Measurements from ENCODE around the gene RAB42. TPM values are rescaled to one million over a fixed set of nuclear protein-coding genes. Genes with fewer than 3 reads are reported as not detected.
A peak's percentile ranks its signal among the peaks of the same experiment; 100 is the strongest.

The RAB42 gene
- total and polyA plus RNA-seq, 9 of the 15 experiments (the other 6 are each of a cell fraction or from before 2014, with no cell fraction given), result 0.07 to 0.14 (median 0.12) TPM; not detected in 6

DNA sequence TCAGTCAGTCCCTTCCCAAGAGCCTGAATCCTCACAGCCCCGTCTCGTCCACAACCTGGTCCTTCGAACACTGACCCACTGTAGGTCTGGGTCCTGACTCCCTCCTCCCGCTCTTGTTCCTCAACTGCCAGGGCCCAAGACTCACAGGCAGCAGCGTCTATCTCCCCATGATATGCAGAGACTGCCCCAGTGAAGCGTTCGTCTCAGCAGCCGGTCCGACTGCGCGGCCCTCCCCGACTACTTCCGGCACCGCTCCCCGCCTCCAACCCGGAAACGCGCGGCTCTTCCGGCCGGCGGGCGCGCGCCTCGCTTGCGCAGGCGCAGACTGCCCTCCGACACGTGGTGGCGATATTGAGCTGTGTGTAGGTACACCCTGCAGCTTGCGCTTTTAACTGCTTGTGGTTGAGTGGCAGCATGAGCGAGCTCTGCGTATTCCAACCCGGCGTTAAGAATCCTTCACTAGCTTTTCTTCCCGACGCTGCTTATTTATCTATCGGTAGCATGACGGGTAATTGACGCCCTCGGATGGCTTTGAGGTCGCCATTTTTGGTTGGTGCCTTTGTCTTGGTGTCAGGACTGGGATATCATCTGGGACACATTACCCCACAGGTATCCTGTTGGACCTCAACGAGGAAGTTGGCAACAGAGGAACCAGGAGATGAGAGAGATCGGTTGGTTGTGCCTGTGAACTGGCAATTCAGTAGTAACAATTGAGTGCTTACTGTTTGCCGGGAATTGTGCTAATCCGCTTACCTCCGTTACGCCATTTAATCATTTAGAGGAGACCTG lies 51.0 kb downstream of the RAB42 start, which contains the start of gene TAF12 (continued):
- TF ChIP-seq ILF3 (IDR thresholded peaks at IDR 0.05; ENCODE audit: borderline replicate concordance) (no peak), RBM15 (IDR thresholded peaks at IDR 0.05; ENCODE audit: insufficient read depth, low read length) (no peak), POLR2G (IDR thresholded peaks at IDR 0.05; ENCODE audit: low read depth, low read length) (peak; percentile 100), NFRKB (IDR thresholded peaks at IDR 0.05; ENCODE audit: low read depth) (peak; percentile 97), LEF1 (IDR thresholded peaks at IDR 0.05) (no peak), FOS (IDR thresholded peaks at IDR 0.05; ENCODE audit: extremely low read depth, insufficient read length) (no peak), ZFP30 (CRISPR knock-in tag; IDR thresholded peaks at IDR 0.05; ENCODE audit: borderline replicate concordance) (no peak), ZNF311 (CRISPR knock-in tag; IDR thresholded peaks at IDR 0.05) (no peak), RBM34 (IDR thresholded peaks at IDR 0.05; ENCODE audit: borderline replicate concordance, insufficient read depth, low read length) (no peak), MCM3 (IDR thresholded peaks at IDR 0.05) (no peak), SPI1 (IDR thresholded peaks at IDR 0.05; ENCODE audit: borderline replicate concordance, low read depth, low read length) (no peak), ZC3H8 (IDR thresholded peaks at IDR 0.05) (peak; percentile 49; the same call in 1 of the 2 replicates), ZNF140 (CRISPR knock-in tag; IDR thresholded peaks at IDR 0.05) (no peak), ZNF431 (CRISPR knock-in tag; IDR thresholded peaks at IDR 0.05) (peak; percentile 31; the same call in 1 of the 2 replicates), ZNF282 (CRISPR knock-in tag; IDR thresholded peaks at IDR 0.05) (no peak)
- TF ChIP-seq, protein P1, sequence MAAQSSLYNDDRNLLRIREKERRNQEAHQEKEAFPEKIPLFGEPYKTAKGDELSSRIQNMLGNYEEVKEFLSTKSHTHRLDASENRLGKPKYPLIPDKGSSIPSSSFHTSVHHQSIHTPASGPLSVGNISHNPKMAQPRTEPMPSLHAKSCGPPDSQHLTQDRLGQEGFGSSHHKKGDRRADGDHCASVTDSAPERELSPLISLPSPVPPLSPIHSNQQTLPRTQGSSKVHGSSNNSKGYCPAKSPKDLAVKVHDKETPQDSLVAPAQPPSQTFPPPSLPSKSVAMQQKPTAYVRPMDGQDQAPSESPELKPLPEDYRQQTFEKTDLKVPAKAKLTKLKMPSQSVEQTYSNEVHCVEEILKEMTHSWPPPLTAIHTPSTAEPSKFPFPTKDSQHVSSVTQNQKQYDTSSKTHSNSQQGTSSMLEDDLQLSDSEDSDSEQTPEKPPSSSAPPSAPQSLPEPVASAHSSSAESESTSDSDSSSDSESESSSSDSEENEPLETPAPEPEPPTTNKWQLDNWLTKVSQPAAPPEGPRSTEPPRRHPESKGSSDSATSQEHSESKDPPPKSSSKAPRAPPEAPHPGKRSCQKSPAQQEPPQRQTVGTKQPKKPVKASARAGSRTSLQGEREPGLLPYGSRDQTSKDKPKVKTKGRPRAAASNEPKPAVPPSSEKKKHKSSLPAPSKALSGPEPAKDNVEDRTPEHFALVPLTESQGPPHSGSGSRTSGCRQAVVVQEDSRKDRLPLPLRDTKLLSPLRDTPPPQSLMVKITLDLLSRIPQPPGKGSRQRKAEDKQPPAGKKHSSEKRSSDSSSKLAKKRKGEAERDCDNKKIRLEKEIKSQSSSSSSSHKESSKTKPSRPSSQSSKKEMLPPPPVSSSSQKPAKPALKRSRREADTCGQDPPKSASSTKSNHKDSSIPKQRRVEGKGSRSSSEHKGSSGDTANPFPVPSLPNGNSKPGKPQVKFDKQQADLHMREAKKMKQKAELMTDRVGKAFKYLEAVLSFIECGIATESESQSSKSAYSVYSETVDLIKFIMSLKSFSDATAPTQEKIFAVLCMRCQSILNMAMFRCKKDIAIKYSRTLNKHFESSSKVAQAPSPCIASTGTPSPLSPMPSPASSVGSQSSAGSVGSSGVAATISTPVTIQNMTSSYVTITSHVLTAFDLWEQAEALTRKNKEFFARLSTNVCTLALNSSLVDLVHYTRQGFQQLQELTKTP (IDR thresholded peaks at IDR 0.05; ENCODE audit: low read depth in 1 of 2, partially characterized antibody in 2 of 2), result peak in 1 of 2 experiments; percentile 39
- TF ChIP-seq, protein P2, sequence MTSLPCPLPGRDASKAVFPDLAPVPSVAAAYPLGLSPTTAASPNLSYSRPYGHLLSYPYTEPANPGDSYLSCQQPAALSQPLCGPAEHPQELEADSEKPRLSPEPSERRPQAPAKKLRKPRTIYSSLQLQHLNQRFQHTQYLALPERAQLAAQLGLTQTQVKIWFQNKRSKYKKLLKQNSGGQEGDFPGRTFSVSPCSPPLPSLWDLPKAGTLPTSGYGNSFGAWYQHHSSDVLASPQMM (CRISPR knock-in tag; IDR thresholded peaks at IDR 0.05), result no peak
- TF ChIP-seq, protein P3, sequence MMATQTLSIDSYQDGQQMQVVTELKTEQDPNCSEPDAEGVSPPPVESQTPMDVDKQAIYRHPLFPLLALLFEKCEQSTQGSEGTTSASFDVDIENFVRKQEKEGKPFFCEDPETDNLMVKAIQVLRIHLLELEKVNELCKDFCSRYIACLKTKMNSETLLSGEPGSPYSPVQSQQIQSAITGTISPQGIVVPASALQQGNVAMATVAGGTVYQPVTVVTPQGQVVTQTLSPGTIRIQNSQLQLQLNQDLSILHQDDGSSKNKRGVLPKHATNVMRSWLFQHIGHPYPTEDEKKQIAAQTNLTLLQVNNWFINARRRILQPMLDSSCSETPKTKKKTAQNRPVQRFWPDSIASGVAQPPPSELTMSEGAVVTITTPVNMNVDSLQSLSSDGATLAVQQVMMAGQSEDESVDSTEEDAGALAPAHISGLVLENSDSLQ (IDR thresholded peaks at IDR 0.05), result peak; percentile 96
- TF ChIP-seq, protein P4, sequence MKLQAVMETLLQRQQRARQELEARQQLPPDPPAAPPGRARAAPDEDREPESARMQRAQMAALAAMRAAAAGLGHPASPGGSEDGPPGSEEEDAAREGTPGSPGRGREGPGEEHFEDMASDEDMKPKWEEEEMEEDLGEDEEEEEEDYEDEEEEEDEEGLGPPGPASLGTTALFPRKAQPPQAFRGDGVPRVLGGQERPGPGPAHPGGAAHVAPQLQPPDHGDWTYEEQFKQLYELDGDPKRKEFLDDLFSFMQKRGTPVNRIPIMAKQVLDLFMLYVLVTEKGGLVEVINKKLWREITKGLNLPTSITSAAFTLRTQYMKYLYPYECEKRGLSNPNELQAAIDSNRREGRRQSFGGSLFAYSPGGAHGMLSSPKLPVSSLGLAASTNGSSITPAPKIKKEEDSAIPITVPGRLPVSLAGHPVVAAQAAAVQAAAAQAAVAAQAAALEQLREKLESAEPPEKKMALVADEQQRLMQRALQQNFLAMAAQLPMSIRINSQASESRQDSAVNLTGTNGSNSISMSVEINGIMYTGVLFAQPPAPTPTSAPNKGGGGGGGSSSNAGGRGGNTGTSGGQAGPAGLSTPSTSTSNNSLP (IDR thresholded peaks at IDR 0.05; ENCODE audit: borderline replicate concordance, low read depth, low read length), result 0 out of 2 replicates have a peak, but pooled peaks have one; percentile 16
